ENCODE measurements around the gene TNIK. TPM values are rescaled to one million over a fixed set of nuclear protein-coding genes. Genes with fewer than 3 reads are reported as not detected.
A peak's percentile ranks its signal among the peaks of the same experiment; 100 is the strongest.

Gene TNIK
- total RNA-seq, 1 donor from 2014 or later = 38.1 TPM

DNA sequence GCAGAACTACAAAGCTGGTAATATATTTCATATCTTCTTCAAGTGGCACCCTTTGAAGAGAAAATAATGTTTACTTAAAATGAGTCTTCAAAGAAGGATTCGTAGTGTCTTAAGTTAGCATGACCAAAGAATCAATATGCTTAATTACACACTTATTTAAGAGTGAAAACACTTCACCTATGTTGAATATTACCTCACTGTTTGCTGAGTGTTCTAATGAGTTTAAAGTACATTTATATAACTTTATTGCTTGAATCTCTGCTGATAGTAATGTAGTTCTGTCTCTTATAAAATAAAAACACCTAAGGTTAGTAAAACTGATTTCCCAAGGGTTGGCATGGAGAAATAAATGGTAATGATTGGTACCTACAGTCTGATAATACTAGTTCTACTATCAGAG lies 290.3 kb downstream of the TNIK start:
- no peak for TF ChIP-seq CTCF (conservative IDR thresholded peaks at IDR 0.05)
- Mint-ChIP-seq H3K27me3 (no peaks in the 10 kb centered on the region), H3K36me3 (peaks cover 11% of the 10 kb centered on the region), H3K4me3 (no peak overlapping the region), H3K9me3 (no peaks in the 10 kb centered on the region), H3K27ac (no peak overlapping the region), H3K4me1 (ENCODE audit: unreplicated experiment) (peaks cover 14% of the 10 kb centered on the region)
- no peak for DNase-seq (ENCODE audit: extremely low spot score, unreplicated experiment)

- Mint-ChIP-seq H3K4me1 (ENCODE audit: unreplicated experiment) (peaks cover 10% of the 10 kb centered on the region), H3K9me3 (no peaks in the 10 kb centered on the region), H3K27ac (no peak overlapping the region), H3K27me3 (no peaks in the 10 kb centered on the region), H3K4me3 (no peak overlapping the region), H3K36me3 (peaks cover 11% of the 10 kb centered on the region)
- no peak for DNase-seq (ENCODE audit: extremely low spot score, unreplicated experiment)
- no peak for TF ChIP-seq CTCF (conservative IDR thresholded peaks at IDR 0.05)
These were observed 290.8 kb downstream of the TNIK start for GRCh38 chr3:171169443-171169842.

DNA sequence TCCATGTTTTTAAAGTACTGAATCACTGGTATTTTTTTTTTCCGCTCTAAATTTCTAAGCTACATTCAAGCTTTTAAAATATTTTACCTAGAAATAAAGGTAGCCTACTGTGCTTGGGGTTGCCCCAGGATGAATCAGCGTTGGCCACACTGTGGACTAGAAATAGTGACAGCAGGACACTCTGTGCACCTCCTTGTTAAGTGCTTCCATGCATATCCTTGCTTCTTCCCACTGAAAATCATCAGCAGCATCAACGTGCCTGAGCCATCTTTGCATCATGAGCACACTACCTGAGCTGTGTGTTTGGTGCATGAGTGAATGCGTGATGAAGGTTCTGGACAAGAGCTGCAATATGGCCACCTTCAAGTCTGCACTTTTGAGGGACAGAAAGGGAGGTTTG lies 291.7 kb downstream of the TNIK start:
- DNase-seq (ENCODE audit: extremely low spot score, unreplicated experiment) = no peak
- Mint-ChIP-seq H3K36me3 (peaks cover 11% of the 10 kb centered on the region), H3K27me3 (no peaks in the 10 kb centered on the region), H3K9me3 (no peaks in the 10 kb centered on the region), H3K27ac (no peak overlapping the region), H3K4me1 (ENCODE audit: unreplicated experiment) (peaks cover 4% of the 10 kb centered on the region), H3K4me3 (no peak overlapping the region)
- peak; percentile 5 for TF ChIP-seq CTCF (conservative IDR thresholded peaks at IDR 0.05)

DNA sequence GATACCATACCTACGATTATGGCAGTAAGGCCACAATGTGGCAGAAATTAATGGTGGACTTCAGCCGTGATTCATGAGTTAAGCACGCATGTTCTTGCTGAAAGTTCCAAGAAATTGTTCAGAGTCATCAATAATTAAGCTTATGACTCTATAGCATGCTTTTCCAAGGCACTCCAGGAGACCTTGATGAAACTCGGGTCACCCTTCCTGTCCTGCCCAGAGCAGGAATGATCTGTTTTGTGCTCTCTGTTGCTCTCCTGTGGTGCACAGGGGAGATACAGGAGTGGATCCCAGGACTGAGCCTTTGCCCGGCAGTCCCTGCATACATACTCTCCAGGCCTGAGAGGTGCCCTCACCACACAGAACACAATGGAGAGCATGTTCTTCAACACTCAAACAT lies 292.1 kb downstream of the TNIK start:
- peak; percentile 62 for TF ChIP-seq CTCF (conservative IDR thresholded peaks at IDR 0.05)
- H3K4me1 Mint-ChIP-seq (ENCODE audit: unreplicated experiment) = peaks cover 4% of the 10 kb centered on the region
- H3K27ac Mint-ChIP-seq = peak overlapping the region; percentile 14
- H3K27me3 Mint-ChIP-seq = no peaks in the 10 kb centered on the region
- DNase-seq (ENCODE audit: extremely low spot score, unreplicated experiment) = no peak
- H3K36me3 Mint-ChIP-seq = peaks cover 13% of the 10 kb centered on the region
- no peak overlapping the region for H3K4me3 Mint-ChIP-seq
- H3K9me3 Mint-ChIP-seq = no peaks in the 10 kb centered on the region

DNA sequence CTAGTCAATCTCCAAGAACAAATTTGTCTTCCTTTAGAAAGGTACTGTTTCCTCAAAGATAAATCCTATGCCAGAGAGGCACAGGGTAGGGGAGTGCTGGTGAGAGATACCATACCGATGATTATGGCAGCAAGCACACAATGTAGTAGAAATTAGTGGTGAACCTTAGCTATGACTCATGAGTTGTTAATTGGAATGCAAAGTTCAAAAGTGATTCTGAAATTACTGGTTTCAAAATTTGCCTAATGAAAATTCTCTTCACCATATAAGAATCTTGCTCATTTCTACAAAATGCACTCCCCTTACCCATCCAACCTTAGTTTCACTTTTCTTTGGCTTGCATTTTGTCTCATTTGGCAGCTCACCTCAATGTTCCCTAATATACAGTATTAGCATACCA lies 294.2 kb downstream of the TNIK start:
- TF ChIP-seq CTCF (conservative IDR thresholded peaks at IDR 0.05) = no peak
- Mint-ChIP-seq H3K27me3 (no peaks in the 10 kb centered on the region), H3K36me3 (peaks cover 19% of the 10 kb centered on the region), H3K4me3 (no peak overlapping the region), H3K9me3 (no peaks in the 10 kb centered on the region), H3K27ac (no peak overlapping the region), H3K4me1 (ENCODE audit: unreplicated experiment) (peaks cover 4% of the 10 kb centered on the region)
- no peak for DNase-seq (ENCODE audit: extremely low spot score, unreplicated experiment)

- Mint-ChIP-seq H3K27ac (no peak overlapping the region), H3K4me1 (ENCODE audit: unreplicated experiment) (peaks cover 4% of the 10 kb centered on the region), H3K9me3 (no peaks in the 10 kb centered on the region), H3K36me3 (peaks cover 19% of the 10 kb centered on the region), H3K27me3 (no peaks in the 10 kb centered on the region), H3K4me3 (no peak overlapping the region)
- TF ChIP-seq CTCF (conservative IDR thresholded peaks at IDR 0.05) = no peak
- DNase-seq (ENCODE audit: extremely low spot score, unreplicated experiment) = no peak
These were observed 294.7 kb downstream of the TNIK start for GRCh38 chr3:171165499-171165921.
